Measurements from ENCODE around the gene SH3TC1. TPM values are rescaled to one million over a fixed set of nuclear protein-coding genes. Genes with fewer than 3 reads are reported as not detected.

Gene SH3TC1
- total and polyA plus RNA-seq, 2 of the 8 experiments (the other 6 are each of a cell fraction or from before 2014, with no cell fraction given) = 0.15 TPM; not detected in 1

DNA sequence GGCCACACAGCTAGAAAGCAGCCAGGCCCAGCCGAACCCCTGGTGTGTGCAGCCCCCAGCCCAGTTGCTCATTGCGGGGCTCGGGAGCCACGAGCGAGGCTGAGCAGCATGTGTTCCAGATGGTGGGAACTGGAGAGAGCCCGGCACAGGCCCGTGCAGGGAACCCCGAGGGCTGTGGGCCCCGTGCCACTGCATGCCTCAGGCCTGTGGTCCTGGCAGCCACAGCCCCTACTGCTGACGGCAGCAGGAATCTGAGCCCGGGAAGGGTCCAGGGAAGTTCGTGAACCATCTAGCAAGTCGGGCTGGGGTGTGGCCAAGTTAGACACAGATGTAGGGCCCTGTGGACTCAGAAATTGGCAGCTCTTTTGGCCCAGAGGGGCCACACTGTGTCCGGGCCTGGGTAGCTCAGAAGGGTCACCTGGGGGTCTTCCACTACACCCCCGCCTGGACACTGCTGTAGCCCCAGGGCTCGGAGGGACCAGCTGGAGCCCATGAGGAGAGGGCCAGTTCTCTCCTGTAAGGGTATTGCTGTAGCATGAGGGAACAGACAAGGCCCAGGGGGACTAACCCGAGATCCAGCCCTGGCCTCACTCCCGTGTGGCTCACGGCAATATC is 82.5 kb downstream of the SH3TC1 start:
- POLR2A ChIA-PET (ENCODE audit: partially characterized antibody) = interaction anchor here (1.6 kb wide), 1 partner anchor 10 kb away, joined by 4 read pairs; no protein-coding TSS in a partner anchor
- Histone ChIP-seq H4K5ac (ENCODE audit: insufficient read length, low read depth, low read length) (no peak overlapping the region), H3K9ac (replicated peaks in 1 of 4; ENCODE audit: extremely low read depth in 1 of 4, low read depth in 3 of 4, low read length in 3 of 4) (no peak overlapping the region), H3K36me3 (ENCODE audit: control insufficient read depth in 2 of 4, insufficient read depth in 4 of 4, low read length in 3 of 4) (no peaks in the 10 kb centered on the region), H2BK15ac (ENCODE audit: low read length) (no peak overlapping the region), H2AK5ac (ENCODE audit: low read depth, low read length) (no peak overlapping the region), H3K79me2 (ENCODE audit: control insufficient read depth in 1 of 2, insufficient read depth in 2 of 2, low read length in 2 of 2) (no peaks in the 10 kb centered on the region), H3K4me3 (ENCODE audit: extremely low read depth in 1 of 4, insufficient read depth in 2 of 4, low read depth in 3 of 4, low read length in 4 of 4) (no peak overlapping the region), H3K4me1 (replicated peaks in 1 of 4; ENCODE audit: control insufficient read depth in 3 of 4, insufficient read depth in 4 of 4, low read length in 3 of 4) (no peaks in the 10 kb centered on the region), H3K23ac (ENCODE audit: insufficient read length) (no peak overlapping the region), H2AFZ (ENCODE audit: low read length) (no peak overlapping the region), H2BK12ac (ENCODE audit: low read depth, low read length) (no peak overlapping the region), H3K4ac (replicated peaks; ENCODE audit: insufficient read length, low read depth, low read length) (no peak overlapping the region), H4K8ac (ENCODE audit: extremely low read depth, insufficient read depth, low read length) (no peak overlapping the region; the same call in 1 of the 2 replicates), H3K27ac (ENCODE audit: low read depth, low read length) (no peak overlapping the region), H3K4me2 (ENCODE audit: insufficient read depth in 1 of 2, low read depth in 2 of 2, low read length in 2 of 2) (no peak overlapping the region), H3K56ac (replicated peaks; ENCODE audit: insufficient read length, low read depth, low read length) (no peak overlapping the region), H4K20me1 (replicated peaks in 1 of 2; ENCODE audit: control insufficient read depth in 1 of 2, insufficient read depth in 2 of 2, low read length in 2 of 2) (peaks cover 0 to 3% of the 10 kb centered on the region in 2 experiments), H3K9me3 (ENCODE audit: insufficient read depth in 2 of 2, low read depth in 1 of 2, low read length in 1 of 2) (no peaks in the 10 kb centered on the region), H3K14ac (ENCODE audit: insufficient read length) (no peak overlapping the region), H4K91ac (replicated peaks; ENCODE audit: insufficient read length, low read length) (no peak overlapping the region), H2BK120ac (replicated peaks; ENCODE audit: low read depth, low read length) (no peak overlapping the region), H2BK5ac (ENCODE audit: low read depth, low read length) (no peak overlapping the region), H3K18ac (ENCODE audit: extremely low read depth, low read length) (no peak overlapping the region), H2BK20ac (ENCODE audit: low read length) (no peak overlapping the region), H3K27me3 (replicated peaks in 1 of 4; ENCODE audit: control insufficient read depth in 3 of 4, extremely low read depth in 1 of 4, insufficient read depth in 3 of 4, low read length in 3 of 4) (no peaks in the 10 kb centered on the region), H3K79me1 (ENCODE audit: low read depth, low read length) (no peaks in the 10 kb centered on the region), H3K23me2 (ENCODE audit: low read depth, low read length) (no peaks in the 10 kb centered on the region)
- TF ChIP-seq CEBPB (IDR thresholded peaks at IDR 0.05; ENCODE audit: low read depth, low read length) (no peak), JUND (IDR thresholded peaks at IDR 0.05; ENCODE audit: low read length) (no peak)
- 92% methylated on average over 18 of the region's 19 CpGs; no CpG with 5 or more reads in 1 of the 2 experiments for WGBS, 2 experiments (ENCODE audit: extremely low coverage in 1 of 2, insufficient coverage in 1 of 2, insufficient read length in 1 of 2, insufficient replicate concordance in 2 of 2, low coverage in 1 of 2, low lambda C conversion rate in 2 of 2, missing lambda C conversion rate in 1 of 2)
- FAIRE-seq = no peak
- CTCF ChIA-PET (ENCODE audit: partially characterized antibody) = interaction anchor here (0.6 to 3.7 kb wide), 9 partner anchors 10 to 717 kb away, joined by 3 to 14 read pairs (median 4); no protein-coding TSS in a partner anchor
- no peak for DNase-seq (ENCODE audit: low read depth in 1 of 2, low spot score in 2 of 2)
